Measurements from ENCODE around the gene DLGAP4.
"Not testable (repeated sequence)": the region's sequence is repeated elsewhere in the genome, so short reads cannot be mapped to it uniquely, and the experiment has no call there.

The DLGAP4 gene

GRCh38 chr20:36555248-36555647 is 249.1 kb downstream of the DLGAP4 start:
- H3K27ac ChIP-seq (replicated peaks) = no peak overlapping the region
- no peak for DNase-seq (ENCODE audit: low read depth in 1 of 2, low spot score in 1 of 2)
- TF ChIP-seq GABPA (IDR thresholded peaks at IDR 0.05; ENCODE audit: low read depth) (no peak), CTCF (IDR thresholded peaks at IDR 0.05; ENCODE audit: insufficient read depth, low read length) (no peak), SPI1 (IDR thresholded peaks at IDR 0.05; ENCODE audit: borderline replicate concordance, low read depth) (no peak), POLR2AphosphoS5 (IDR thresholded peaks at IDR 0.05; ENCODE audit: low read depth) (no peak)
- TF ChIP-seq, protein P1, sequence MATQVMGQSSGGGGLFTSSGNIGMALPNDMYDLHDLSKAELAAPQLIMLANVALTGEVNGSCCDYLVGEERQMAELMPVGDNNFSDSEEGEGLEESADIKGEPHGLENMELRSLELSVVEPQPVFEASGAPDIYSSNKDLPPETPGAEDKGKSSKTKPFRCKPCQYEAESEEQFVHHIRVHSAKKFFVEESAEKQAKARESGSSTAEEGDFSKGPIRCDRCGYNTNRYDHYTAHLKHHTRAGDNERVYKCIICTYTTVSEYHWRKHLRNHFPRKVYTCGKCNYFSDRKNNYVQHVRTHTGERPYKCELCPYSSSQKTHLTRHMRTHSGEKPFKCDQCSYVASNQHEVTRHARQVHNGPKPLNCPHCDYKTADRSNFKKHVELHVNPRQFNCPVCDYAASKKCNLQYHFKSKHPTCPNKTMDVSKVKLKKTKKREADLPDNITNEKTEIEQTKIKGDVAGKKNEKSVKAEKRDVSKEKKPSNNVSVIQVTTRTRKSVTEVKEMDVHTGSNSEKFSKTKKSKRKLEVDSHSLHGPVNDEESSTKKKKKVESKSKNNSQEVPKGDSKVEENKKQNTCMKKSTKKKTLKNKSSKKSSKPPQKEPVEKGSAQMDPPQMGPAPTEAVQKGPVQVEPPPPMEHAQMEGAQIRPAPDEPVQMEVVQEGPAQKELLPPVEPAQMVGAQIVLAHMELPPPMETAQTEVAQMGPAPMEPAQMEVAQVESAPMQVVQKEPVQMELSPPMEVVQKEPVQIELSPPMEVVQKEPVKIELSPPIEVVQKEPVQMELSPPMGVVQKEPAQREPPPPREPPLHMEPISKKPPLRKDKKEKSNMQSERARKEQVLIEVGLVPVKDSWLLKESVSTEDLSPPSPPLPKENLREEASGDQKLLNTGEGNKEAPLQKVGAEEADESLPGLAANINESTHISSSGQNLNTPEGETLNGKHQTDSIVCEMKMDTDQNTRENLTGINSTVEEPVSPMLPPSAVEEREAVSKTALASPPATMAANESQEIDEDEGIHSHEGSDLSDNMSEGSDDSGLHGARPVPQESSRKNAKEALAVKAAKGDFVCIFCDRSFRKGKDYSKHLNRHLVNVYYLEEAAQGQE (IDR thresholded peaks at IDR 0.05; ENCODE audit: insufficient replicate concordance, low read depth) = no peak

GRCh38 chr20:36562724-36563123 is 256.6 kb downstream of the DLGAP4 start:
- H3K27ac ChIP-seq (replicated peaks) = no peak overlapping the region
- H3K27me3 ChIP-seq (ENCODE audit: insufficient read depth, poor library complexity, severe bottlenecking) = no peaks in the 10 kb centered on the region
- no peak for DNase-seq (ENCODE audit: low read depth in 1 of 2, low spot score in 1 of 2)
- no peak for TF ChIP-seq CTCF (IDR thresholded peaks at IDR 0.05; ENCODE audit: insufficient read depth, low read length)
- TF ChIP-seq, protein P1 (IDR thresholded peaks at IDR 0.05; ENCODE audit: insufficient replicate concordance, low read depth) = no peak
- H3K4me3 ChIP-seq (replicated peaks; ENCODE audit: insufficient read depth, low read length) = no peak overlapping the region

More at GRCh38 chr20:36555248-36555647, 249.1 kb downstream of the DLGAP4 start:
- H3K27me3 ChIP-seq (ENCODE audit: insufficient read depth, poor library complexity, severe bottlenecking) = no peaks in the 10 kb centered on the region
- no peak overlapping the region for H3K4me3 ChIP-seq (replicated peaks; ENCODE audit: insufficient read depth, low read length)

DNA sequence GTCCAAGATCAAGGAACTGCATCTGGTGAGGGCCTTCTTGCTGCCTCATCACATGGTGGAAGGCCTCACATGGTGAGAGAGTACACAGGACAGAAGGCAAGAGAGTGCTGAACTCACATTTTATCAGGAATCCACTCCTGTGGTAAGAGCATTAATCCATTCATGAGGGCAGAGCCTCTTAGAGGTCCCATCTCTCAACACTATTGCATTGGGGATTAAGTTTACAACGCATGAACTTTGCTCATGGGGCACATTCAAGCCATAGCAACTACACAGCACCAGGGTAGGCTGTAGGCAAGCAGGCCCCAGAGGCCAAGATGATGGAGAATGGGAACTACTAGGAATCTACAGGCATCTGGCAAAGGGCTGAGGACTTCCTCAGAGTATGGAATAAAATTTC is 257.2 kb downstream of the DLGAP4 start:
- no peak for DNase-seq (ENCODE audit: low read depth in 1 of 2, low spot score in 1 of 2)
- Histone ChIP-seq H3K27me3 (ENCODE audit: insufficient read depth, poor library complexity, severe bottlenecking) (no peaks in the 10 kb centered on the region), H3K4me3 (replicated peaks; ENCODE audit: insufficient read depth, low read length) (no peak overlapping the region), H3K27ac (replicated peaks) (no peak overlapping the region)
- TF ChIP-seq CTCF (IDR thresholded peaks at IDR 0.05; ENCODE audit: insufficient read depth, low read length) (no peak), SPI1 (IDR thresholded peaks at IDR 0.05; ENCODE audit: borderline replicate concordance, low read depth) (no peak), POLR2AphosphoS5 (IDR thresholded peaks at IDR 0.05; ENCODE audit: low read depth) (no peak), GABPA (IDR thresholded peaks at IDR 0.05; ENCODE audit: low read depth) (no peak)
- TF ChIP-seq, protein P1 (IDR thresholded peaks at IDR 0.05; ENCODE audit: insufficient replicate concordance, low read depth) = no peak

DNA sequence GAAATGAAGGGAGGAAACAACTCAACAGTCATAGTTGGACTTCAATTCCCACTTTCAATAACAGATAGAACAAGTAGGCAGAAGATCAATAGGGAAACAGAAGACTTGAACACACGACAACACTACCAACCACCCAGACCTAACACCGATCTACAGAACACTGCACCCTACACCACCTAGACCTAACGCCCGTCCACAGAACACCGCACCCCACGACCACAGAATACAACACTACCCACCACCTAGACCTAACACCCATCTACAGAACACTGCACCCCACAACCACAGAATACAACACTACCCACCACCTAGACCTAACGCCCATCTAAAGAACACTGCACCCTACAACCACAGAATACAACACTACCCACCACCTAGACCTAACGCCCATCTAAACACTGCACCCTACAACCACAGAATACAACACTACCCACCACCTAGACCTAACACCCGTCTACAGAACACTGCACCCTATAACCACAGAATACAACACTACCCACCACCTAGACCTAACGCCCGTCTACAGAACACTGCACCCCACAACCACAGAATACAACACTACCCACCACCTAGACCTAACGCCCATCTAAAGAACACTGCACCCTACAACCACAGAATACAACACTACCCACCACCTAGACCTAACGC is 258.1 kb downstream of the DLGAP4 start:
- not testable (repeated sequence) for DNase-seq (ENCODE audit: low read depth in 1 of 2, low spot score in 1 of 2)

GRCh38 chr20:36564726-36565121 is 258.6 kb downstream of the DLGAP4 start:
- H3K27ac ChIP-seq (replicated peaks); H3K4me3 ChIP-seq (replicated peaks; ENCODE audit: insufficient read depth, low read length); H3K27me3 ChIP-seq (ENCODE audit: insufficient read depth, poor library complexity, severe bottlenecking); DNase-seq (ENCODE audit: low read depth in 1 of 2, low spot score in 1 of 2): not testable (repeated sequence)

More for the DNA sequence above, 258.1 kb downstream of the DLGAP4 start:
- H3K4me3 ChIP-seq (replicated peaks; ENCODE audit: insufficient read depth, low read length); H3K27me3 ChIP-seq (ENCODE audit: insufficient read depth, poor library complexity, severe bottlenecking); H3K27ac ChIP-seq (replicated peaks): not testable (repeated sequence)
